B cell (primary cell): Measurements from ENCODE around the gene ZP3.

Experiments
- CTCF ChIP-seq: fragments of 200-600 bp; IDR thresholded peaks from one replicate; pipeline ENCODE4 v1.8.0; 2022; ENCODE audit warnings: antibody characterized with exemption, mild to moderate bottlenecking
- EZH2 ChIP-seq: IDR thresholded peaks from 2 replicates; pipeline ENCODE4 v1.6.1; 2012; ENCODE audit warnings: borderline replicate concordance, low read depth, mild to moderate bottlenecking, moderate library complexity, low read length; ENCODE audit not compliant: insufficient read depth, poor library complexity, severe bottlenecking

GRCh38 chr7:76428868-76429805, 4.4 kb downstream of the ZP3 start:
- TF ChIP-seq CTCF (no peak), EZH2 (no peak)
